Measurements from ENCODE around the gene UNG. TPM values are rescaled to one million over a fixed set of nuclear protein-coding genes. Genes with fewer than 3 reads are reported as not detected.
A peak's percentile ranks its signal among the peaks of the same experiment; 100 is the strongest.

UNG gene
- total and polyA plus RNA-seq, 9 of the 15 experiments (the other 6 are each of a cell fraction or from before 2014, with no cell fraction given), result 8.4 to 59.8 (median 41.0) TPM

DNA sequence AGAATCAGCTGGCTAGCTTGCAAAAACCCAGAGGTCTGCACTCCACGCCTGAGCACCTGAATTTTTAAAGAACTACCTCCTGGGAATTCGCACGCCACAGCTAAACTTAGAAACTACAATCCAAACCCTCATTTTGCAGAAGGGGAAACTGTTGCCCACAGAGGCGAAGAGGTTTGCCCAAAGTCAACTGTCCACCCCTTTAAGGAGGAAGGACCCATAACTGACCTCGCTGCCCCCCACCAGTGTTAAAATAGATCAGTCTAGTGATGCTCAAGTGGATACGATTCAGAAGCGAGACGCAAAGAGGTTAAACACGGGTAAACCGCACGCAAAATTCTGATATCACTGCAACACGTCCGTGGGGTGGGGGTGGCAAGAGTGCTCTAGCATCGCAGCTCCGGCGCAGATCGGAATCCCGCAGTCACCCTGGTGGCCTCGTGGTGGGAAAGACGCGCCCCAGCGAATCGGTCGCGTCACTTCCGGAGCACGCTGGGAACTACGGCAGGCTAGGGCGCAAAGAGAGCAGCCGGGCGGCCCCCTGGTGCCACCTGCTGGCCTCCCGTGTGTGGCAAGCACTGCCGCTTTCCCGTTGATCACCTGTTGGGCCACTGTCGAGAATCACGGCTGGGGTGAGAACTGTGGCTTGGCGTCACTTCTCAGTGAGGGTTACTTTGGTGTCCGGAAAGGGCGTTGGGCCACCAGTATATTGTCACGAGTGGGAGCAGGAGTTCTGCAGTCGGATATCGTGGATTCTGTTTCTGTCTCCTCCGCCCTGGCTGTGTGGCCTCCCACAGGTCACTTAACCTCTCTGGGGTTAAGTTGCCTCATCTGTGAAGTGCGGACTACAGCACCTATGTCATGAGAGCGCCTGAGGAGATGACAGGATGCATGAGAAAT is 4.1 kb upstream of the UNG start, which contains the start of gene ALKBH2 (continued):
- TF ChIP-seq, protein P1, sequence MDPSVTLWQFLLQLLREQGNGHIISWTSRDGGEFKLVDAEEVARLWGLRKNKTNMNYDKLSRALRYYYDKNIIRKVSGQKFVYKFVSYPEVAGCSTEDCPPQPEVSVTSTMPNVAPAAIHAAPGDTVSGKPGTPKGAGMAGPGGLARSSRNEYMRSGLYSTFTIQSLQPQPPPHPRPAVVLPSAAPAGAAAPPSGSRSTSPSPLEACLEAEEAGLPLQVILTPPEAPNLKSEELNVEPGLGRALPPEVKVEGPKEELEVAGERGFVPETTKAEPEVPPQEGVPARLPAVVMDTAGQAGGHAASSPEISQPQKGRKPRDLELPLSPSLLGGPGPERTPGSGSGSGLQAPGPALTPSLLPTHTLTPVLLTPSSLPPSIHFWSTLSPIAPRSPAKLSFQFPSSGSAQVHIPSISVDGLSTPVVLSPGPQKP (CRISPR knock-in tag; IDR thresholded peaks at IDR 0.05), result no peak
- TF ChIP-seq ZNF696 (CRISPR knock-in tag; conservative IDR thresholded peaks at IDR 0.05) (no peak), SAFB2 (IDR thresholded peaks at IDR 0.05; ENCODE audit: borderline replicate concordance, low read depth, low read length, severe bottlenecking) (no peak), ZNF764 (CRISPR knock-in tag; IDR thresholded peaks at IDR 0.05; ENCODE audit: low read depth) (no peak), MCM5 (IDR thresholded peaks at IDR 0.05; ENCODE audit: low read depth) (no peak), ZNF431 (CRISPR knock-in tag; IDR thresholded peaks at IDR 0.05) (peak; percentile 58; the same call in 1 of the 2 replicates), ZNF639 (CRISPR knock-in tag; conservative IDR thresholded peaks at IDR 0.05 in 1 of 2, IDR thresholded peaks at IDR 0.05 in 1 of 2) (peak in 1 of 2 experiments; percentile 47; a peak in 1 of 4 replicates), RBM15 (IDR thresholded peaks at IDR 0.05; ENCODE audit: insufficient read depth, low read length) (no peak), NR4A1 (CRISPR knock-in tag; IDR thresholded peaks at IDR 0.05) (no peak), NR4A1 (tag; IDR thresholded peaks at IDR 0.05) (peak; percentile 56; the same call in 1 of the 2 replicates), ZNF695 (CRISPR knock-in tag; IDR thresholded peaks at IDR 0.05) (no peak), HNRNPLL (IDR thresholded peaks at IDR 0.05; ENCODE audit: low read depth, low read length, poor library complexity, severe bottlenecking) (peak; percentile 96), TFE3 (CRISPR knock-in tag; IDR thresholded peaks at IDR 0.05) (no peak), SAP30 (IDR thresholded peaks at IDR 0.05; ENCODE audit: borderline replicate concordance, insufficient read depth, low read depth, low read length, poor library complexity, severe bottlenecking) (no peak), NR3C1 (CRISPR knock-in tag; IDR thresholded peaks at IDR 0.05) (no peak), PRPF4 (IDR thresholded peaks at IDR 0.05; ENCODE audit: insufficient read depth, low read depth, low read length, poor library complexity, severe bottlenecking) (no peak), CREM (IDR thresholded peaks at IDR 0.05; ENCODE audit: low read depth) (peak; percentile 98), ZNF124 (CRISPR knock-in tag; IDR thresholded peaks at IDR 0.05) (no peak), SMC3 (conservative IDR thresholded peaks at IDR 0.05; ENCODE audit: insufficient read depth, low read depth, low read length) (peak; percentile 82), SREBF2 (CRISPR knock-in tag; IDR thresholded peaks at IDR 0.05) (no peak), ZNF143 (CRISPR knock-in tag; IDR thresholded peaks at IDR 0.05) (peak; percentile 60)
- TF ChIP-seq, protein P2, sequence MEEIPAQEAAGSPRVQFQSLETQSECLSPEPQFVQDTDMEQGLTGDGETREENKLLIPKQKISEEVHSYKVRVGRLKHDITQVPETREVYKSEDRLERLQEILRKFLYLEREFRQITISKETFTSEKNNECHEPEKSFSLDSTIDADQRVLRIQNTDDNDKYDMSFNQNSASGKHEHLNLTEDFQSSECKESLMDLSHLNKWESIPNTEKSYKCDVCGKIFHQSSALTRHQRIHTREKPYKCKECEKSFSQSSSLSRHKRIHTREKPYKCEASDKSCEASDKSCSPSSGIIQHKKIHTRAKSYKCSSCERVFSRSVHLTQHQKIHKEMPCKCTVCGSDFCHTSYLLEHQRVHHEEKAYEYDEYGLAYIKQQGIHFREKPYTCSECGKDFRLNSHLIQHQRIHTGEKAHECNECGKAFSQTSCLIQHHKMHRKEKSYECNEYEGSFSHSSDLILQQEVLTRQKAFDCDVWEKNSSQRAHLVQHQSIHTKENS (CRISPR knock-in tag; IDR thresholded peaks at IDR 0.05), result no peak

Measured in K562 (cell line).